ENCODE measurements around the gene SIPA1L3.

SIPA1L3 gene

GRCh38 chr19:37999309-38000213, 92.6 kb downstream of the SIPA1L3 start:
- no peak for DNase-seq (ENCODE audit: low spot score)

GRCh38 chr19:38001158-38001781, 94.3 kb downstream of the SIPA1L3 start:
- DNase-seq (ENCODE audit: low spot score) = no peak

- DNase-seq (ENCODE audit: low spot score) = no peak
Observed at GRCh38 chr19:38003438-38004185, 96.6 kb downstream of the SIPA1L3 start.

- DNase-seq (ENCODE audit: low spot score) = no peak
Observed at GRCh38 chr19:38004186-38004520, 97.1 kb downstream of the SIPA1L3 start.

GRCh38 chr19:38004521-38005223, 97.7 kb downstream of the SIPA1L3 start:
- DNase-seq (ENCODE audit: low spot score) = no peak

GRCh38 chr19:38005224-38005614, 98.2 kb downstream of the SIPA1L3 start:
- no peak for DNase-seq (ENCODE audit: low spot score)

- DNase-seq (ENCODE audit: low spot score) = no peak
Observed at GRCh38 chr19:38006361-38007045, 99.5 kb downstream of the SIPA1L3 start.

GRCh38 chr19:38009650-38010242, 102.7 kb downstream of the SIPA1L3 start:
- DNase-seq (ENCODE audit: low spot score) = no peak

- no peak for DNase-seq (ENCODE audit: low spot score)
Observed at GRCh38 chr19:38011426-38011825, 104.4 kb downstream of the SIPA1L3 start.

GRCh38 chr19:38012290-38012689, 105.3 kb downstream of the SIPA1L3 start:
- no peak for DNase-seq (ENCODE audit: low spot score)

- DNase-seq (ENCODE audit: low spot score) = no peak
Observed at GRCh38 chr19:38012944-38013343, 105.9 kb downstream of the SIPA1L3 start.

GRCh38 chr19:38013913-38014580, 107.0 kb downstream of the SIPA1L3 start:
- DNase-seq (ENCODE audit: low spot score) = no peak

- no peak for DNase-seq (ENCODE audit: low spot score)
Observed at GRCh38 chr19:38015216-38015615, 108.2 kb downstream of the SIPA1L3 start.

- DNase-seq (ENCODE audit: low spot score) = no peak
Observed at GRCh38 chr19:38015761-38016160, 108.8 kb downstream of the SIPA1L3 start.

- DNase-seq (ENCODE audit: low spot score) = no peak
Observed at GRCh38 chr19:38017401-38018151, 110.6 kb downstream of the SIPA1L3 start.

GRCh38 chr19:38018694-38019395, 111.8 kb downstream of the SIPA1L3 start:
- DNase-seq (ENCODE audit: low spot score) = no peak

GRCh38 chr19:38019396-38019724, 112.4 kb downstream of the SIPA1L3 start:
- DNase-seq (ENCODE audit: low spot score) = no peak

GRCh38 chr19:38020311-38020710, 113.3 kb downstream of the SIPA1L3 start:
- DNase-seq (ENCODE audit: low spot score) = no peak

GRCh38 chr19:38021352-38021751, 114.3 kb downstream of the SIPA1L3 start:
- no peak for DNase-seq (ENCODE audit: low spot score)
